ENCODE data around the gene DIP2C. TPM values are rescaled to one million over a fixed set of nuclear protein-coding genes. Genes with fewer than 3 reads are reported as not detected.

DIP2C gene
- total and polyA plus RNA-seq, 8 donors, result 2.4 to 40.1 (median 21.0) TPM

- H3K36me3 ChIP-seq, result peaks cover 3 to 48% (median 46%) of the 10 kb centered on the region in 4 donors
- H3K4me1 ChIP-seq, result no peaks in the 10 kb centered on the region
- no peak for TF ChIP-seq CTCF (IDR thresholded peaks at IDR 0.05)
- no peak for TF ChIP-seq POLR2AphosphoS5 (IDR thresholded peaks at IDR 0.05)
- no peak for TF ChIP-seq POLR2A (IDR thresholded peaks at IDR 0.05)
- no peak for TF ChIP-seq EP300 (IDR thresholded peaks at IDR 0.05)
- H3K27ac ChIP-seq, result no peak overlapping the region
- no peaks in the 10 kb centered on the region for H3K9me3 ChIP-seq
- H3K4me3 ChIP-seq, result no peak overlapping the region
- DNase-seq, result no peak
- no peaks in the 10 kb centered on the region for H3K27me3 ChIP-seq
- 79 to 87% (median 84%) methylated on average over 19 to 20 of the region's 20 CpGs for WGBS, 5 donors
- intact Hi-C loops (cut with DNase I; ENCODE audit: low total_unique reads), result no loop called here
Observed at GRCh38 chr10:470339-471003, 219.0 kb downstream of the DIP2C start.

GRCh38 chr10:469947-470338 is 219.5 kb downstream of the DIP2C start:
- intact Hi-C loops (cut with DNase I; ENCODE audit: low total_unique reads), result no loop called here
- 85 to 93% (median 91%) methylated on average over 10 of the region's 10 CpGs for WGBS, 5 donors
- H3K9me3 ChIP-seq, result no peaks in the 10 kb centered on the region
- no peaks in the 10 kb centered on the region for H3K4me1 ChIP-seq
- no peak overlapping the region for H3K27ac ChIP-seq
- DNase-seq, result no peak
- no peaks in the 10 kb centered on the region for H3K27me3 ChIP-seq
- H3K36me3 ChIP-seq, result peaks cover 3 to 48% (median 45%) of the 10 kb centered on the region in 4 donors
- no peak for TF ChIP-seq POLR2AphosphoS5 (IDR thresholded peaks at IDR 0.05)
- no peak for TF ChIP-seq EP300 (IDR thresholded peaks at IDR 0.05)
- TF ChIP-seq POLR2A (IDR thresholded peaks at IDR 0.05), result no peak
- no peak for TF ChIP-seq CTCF (IDR thresholded peaks at IDR 0.05)
- H3K4me3 ChIP-seq, result no peak overlapping the region

GRCh38 chr10:459743-460142 is 229.7 kb downstream of the DIP2C start:
- no peaks in the 10 kb centered on the region for H3K27me3 ChIP-seq
- no peak overlapping the region for H3K4me3 ChIP-seq
- 96 to 98% (median 96%) methylated on average over 8 to 12 of the region's 12 CpGs for WGBS, 5 donors
- H3K9me3 ChIP-seq, result no peaks in the 10 kb centered on the region
- no peak for DNase-seq
- peaks cover 0 to 25% (median 5%) of the 10 kb centered on the region in 4 donors for H3K4me1 ChIP-seq
- peaks cover 0 to 9% (median 0%) of the 10 kb centered on the region in 4 donors for H3K36me3 ChIP-seq
- no peak overlapping the region for H3K27ac ChIP-seq
- no peak for TF ChIP-seq CTCF (IDR thresholded peaks at IDR 0.05)
- no peak for TF ChIP-seq POLR2A (IDR thresholded peaks at IDR 0.05)
- TF ChIP-seq EP300 (IDR thresholded peaks at IDR 0.05), result no peak
- TF ChIP-seq POLR2AphosphoS5 (IDR thresholded peaks at IDR 0.05), result no peak
- intact Hi-C loops (cut with DNase I; ENCODE audit: low total_unique reads), result no loop called here

GRCh38 chr10:458421-458851 is 231.0 kb downstream of the DIP2C start:
- TF ChIP-seq POLR2A (IDR thresholded peaks at IDR 0.05) (no peak), EP300 (IDR thresholded peaks at IDR 0.05) (peak; percentile 56), POLR2AphosphoS5 (IDR thresholded peaks at IDR 0.05) (peak in 1 of 3 donors; percentile 42)
- DNase-seq, result peak in 1 of 2 donors; percentile 51

GRCh38 chr10:456486-456885 is 233.0 kb downstream of the DIP2C start:
- DNase-seq, result no peak
- TF ChIP-seq POLR2A (IDR thresholded peaks at IDR 0.05) (no peak), EP300 (IDR thresholded peaks at IDR 0.05) (no peak), CTCF (IDR thresholded peaks at IDR 0.05) (no peak), POLR2AphosphoS5 (IDR thresholded peaks at IDR 0.05) (no peak)
- H3K36me3 ChIP-seq, result peaks cover 0 to 9% (median 0%) of the 10 kb centered on the region in 4 donors
- no peak overlapping the region for H3K4me3 ChIP-seq
- intact Hi-C loops (cut with DNase I; ENCODE audit: low total_unique reads), result no loop called here
- H3K27me3 ChIP-seq, result no peaks in the 10 kb centered on the region
- H3K4me1 ChIP-seq, result peaks cover 0 to 52% (median 20%) of the 10 kb centered on the region in 4 donors
- 70 to 89% (median 82%) methylated on average over 8 of the region's 8 CpGs for WGBS, 5 donors
- H3K9me3 ChIP-seq, result no peaks in the 10 kb centered on the region
- peak overlapping the region in 1 of 5 donors; percentile 64 for H3K27ac ChIP-seq

More at GRCh38 chr10:458421-458851, 231.0 kb downstream of the DIP2C start:
- Histone ChIP-seq H3K4me1 (peaks cover 0 to 37% (median 12%) of the 10 kb centered on the region in 4 donors), H3K27ac (peak overlapping the region in 1 of 5 donors; percentile 58), H3K4me3 (no peak overlapping the region), H3K36me3 (peaks cover 0 to 9% (median 0%) of the 10 kb centered on the region in 4 donors), H3K9me3 (no peaks in the 10 kb centered on the region), H3K27me3 (no peaks in the 10 kb centered on the region)
- 68 to 93% (median 90%) methylated on average over 12 to 21 of the region's 21 CpGs for WGBS, 5 donors
- intact Hi-C loops (cut with DNase I; ENCODE audit: low total_unique reads), result no loop called here

Data from stomach (tissue), 9 donors.